Pancreas (tissue), 10 donors: ENCODE data around the gene STPG4. TPM values are rescaled to one million over a fixed set of nuclear protein-coding genes. Genes with fewer than 3 reads are reported as not detected.

Source experiments
- ATAC-seq, 4 donors: fragments of 200-7000 bp; cut with Tn5 transposase; one replicate each; pipeline versions ENCODE4 v1.8.0 to v1.9.1; 2020; ENCODE audit warnings: mild to moderate bottlenecking in 4 of 4, moderate library complexity in 4 of 4
- DNase-seq, 6 donors: peaks; one replicate each; pipeline ENCODE4 v3.0.0-alpha.2; 2020
- FAIRE-seq: peaks from 2 replicates; lab custom pipeline; 2012; peaks lifted over from hg19 to GRCh38; lab: Jason Lieb, UNC
- H3K27ac ChIP-seq, 4 donors: fragments of 200-600 bp; sonication (generic); 1 replicate in 3 of 4; 2 replicates in 1 of 4; pipeline versions ENCODE4 v1.5.0 to v1.8.0; 2020
- H3K27me3 ChIP-seq, 4 donors: fragments of 200-600 bp; one replicate each; pipeline ENCODE4 v1.8.0; 2021
- H3K36me3 ChIP-seq, 3 donors: fragments of 200-600 bp; sonication (generic) in 1 of 3; one replicate each; pipeline versions ENCODE4 v1.5.0 to v1.8.0; 2020 to 2021
- H3K4me1 ChIP-seq, 3 donors: fragments of 200-600 bp; one replicate each; pipeline ENCODE4 v1.8.0; 2021
- H3K4me3 ChIP-seq, 4 donors: fragments of 200-600 bp; sonication (generic) in 2 of 4; one replicate each; pipeline versions ENCODE4 v1.5.0 to v1.8.0; 2020 to 2021
- H3K9me3 ChIP-seq, 4 donors: fragments of 200-600 bp; one replicate each; pipeline ENCODE4 v1.8.0; 2021
- WGBS, 2 donors: extraction: QIAGEN DNeasy Blood & Tissue Kit; methylation state at CpG; one replicate each; pipeline ENCODE4 v1.1.7; 2013; 5-methylcytosine and 5-hydroxymethylcytosine counted together
- intact Hi-C, 3 donors: fragments of 100-400 bp; cut with DNase I; formaldehyde crosslinking; loops; one replicate each; pipeline versions ENCODE4 v1.11.1 to v1.14.2; 2022
- polyA plus RNA-seq, 2 donors: library from polyadenylated mRNA; stranded (reverse); fragments of 200-250 nt; gene quantifications; one replicate each; pipeline ENCODE4 v1.2.3, GENCODE V29; 2013
- total RNA-seq, 6 donors: library from RNA; stranded (reverse); fragmentation: NEBNext Ultra II Directional in 4 of 6; extraction: Animal tissue kit (Norgen Biotek cat#: 25700) in 4 of 6; gene quantifications; one replicate each; pipeline versions ENCODE4 v1.2.1 to v1.2.4, GENCODE V29; 2021 to 2023
- TF ChIP-seq, protein P1 (sequence below), 4 donors: fragments of 200-600 bp; sonication (generic) in 3 of 4; IDR thresholded peaks; one replicate each; pipeline versions ENCODE4 v1.5.0 to v1.8.0; 2021; ENCODE audit warnings: antibody characterized with exemption in 4 of 4
- donor health status: healthy with polysubstance abuse.
- donor health status: DM: no; HTN: no; CAD: no; lungs with moderate emphysema.
- donor health status: DM: no; HTN: no; CAD: no.
- donor health status: control.
- donor health status: control.
- donor health status: Bipolar disorder and iron deficiency.
- donor health status: DM: yes; HTN: yes; CAD: no.
- donor health status: DM: no; HTN: no; CAD: no.
- donor health status: DM: no; HTN: no; CAD: no.
- donor health status: DM: yes; HTN: yes; CAD: no.

The STPG4 gene
- total and polyA plus RNA-seq, 8 donors, result not detected

- Histone ChIP-seq H3K4me3 (peak overlapping the region; percentile 72 to 80 (median 76)), H3K4me1 (peaks cover 6 to 46% (median 45%) of the 10 kb centered on the region in 3 donors), H3K27ac (peak overlapping the region; percentile 82 to 99 (median 99)), H3K27me3 (no peaks in the 10 kb centered on the region), H3K36me3 (no peaks in the 10 kb centered on the region), H3K9me3 (no peaks in the 10 kb centered on the region)
- intact Hi-C loops, result loop anchor here in 1 of 3 donors (5.0 kb wide), 1 partner anchor 193 kb away; no protein-coding TSS in a partner anchor
- TF ChIP-seq, protein P1, sequence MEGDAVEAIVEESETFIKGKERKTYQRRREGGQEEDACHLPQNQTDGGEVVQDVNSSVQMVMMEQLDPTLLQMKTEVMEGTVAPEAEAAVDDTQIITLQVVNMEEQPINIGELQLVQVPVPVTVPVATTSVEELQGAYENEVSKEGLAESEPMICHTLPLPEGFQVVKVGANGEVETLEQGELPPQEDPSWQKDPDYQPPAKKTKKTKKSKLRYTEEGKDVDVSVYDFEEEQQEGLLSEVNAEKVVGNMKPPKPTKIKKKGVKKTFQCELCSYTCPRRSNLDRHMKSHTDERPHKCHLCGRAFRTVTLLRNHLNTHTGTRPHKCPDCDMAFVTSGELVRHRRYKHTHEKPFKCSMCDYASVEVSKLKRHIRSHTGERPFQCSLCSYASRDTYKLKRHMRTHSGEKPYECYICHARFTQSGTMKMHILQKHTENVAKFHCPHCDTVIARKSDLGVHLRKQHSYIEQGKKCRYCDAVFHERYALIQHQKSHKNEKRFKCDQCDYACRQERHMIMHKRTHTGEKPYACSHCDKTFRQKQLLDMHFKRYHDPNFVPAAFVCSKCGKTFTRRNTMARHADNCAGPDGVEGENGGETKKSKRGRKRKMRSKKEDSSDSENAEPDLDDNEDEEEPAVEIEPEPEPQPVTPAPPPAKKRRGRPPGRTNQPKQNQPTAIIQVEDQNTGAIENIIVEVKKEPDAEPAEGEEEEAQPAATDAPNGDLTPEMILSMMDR (IDR thresholded peaks at IDR 0.05), result no peak
- WGBS, 2 donors, result 1% methylated on average over 15 of the region's 15 CpGs
- FAIRE-seq, result no peak
- ATAC-seq, result peak; percentile 6 to 38 (median 14)
- peak in 4 of 6 donors; percentile 56 to 69 (median 62) for DNase-seq
Observed at GRCh38 chr2:47174733-47175361, 19.7 kb upstream of the STPG4 start.

DNA sequence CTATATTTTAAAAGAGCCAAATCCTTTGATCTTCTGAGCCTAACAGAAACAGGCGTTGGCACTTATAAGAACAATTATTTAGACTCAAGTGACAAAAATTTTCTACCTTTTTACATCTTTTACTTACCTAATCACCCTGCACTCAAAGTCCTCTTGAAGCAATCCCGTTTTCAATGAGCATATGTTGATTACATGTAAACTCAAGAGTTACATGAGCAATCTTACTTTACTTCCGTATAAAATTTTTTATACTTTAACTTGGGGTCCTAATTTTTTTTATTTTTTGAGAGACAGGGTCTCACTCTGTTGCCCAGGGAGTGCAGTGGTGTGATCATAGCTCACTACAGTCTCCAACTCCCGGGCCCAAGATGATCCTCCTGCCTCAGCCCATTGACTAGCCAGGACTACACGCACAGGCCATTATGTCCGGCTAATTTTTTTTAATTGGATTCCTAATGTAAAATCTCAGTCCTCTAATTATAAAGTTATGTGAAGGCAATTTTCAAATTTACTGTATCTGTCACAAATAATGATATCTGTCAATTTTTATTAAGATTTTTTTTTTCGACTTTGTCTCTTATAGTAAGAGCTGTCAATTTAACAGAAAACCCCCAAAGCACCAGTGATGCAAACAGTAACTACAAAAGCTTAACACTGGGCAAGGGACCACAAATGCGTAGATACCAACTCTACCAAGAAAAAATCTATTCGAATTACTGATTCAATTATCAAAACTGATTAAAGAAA lies 19.1 kb upstream of the STPG4 start:
- FAIRE-seq, result no peak
- ATAC-seq, result no peak
- whole genome bisulfite sequencing, 2 donors, result 31 to 38% methylated on average over 9 of the region's 9 CpGs
- DNase-seq, result no peak
- H3K9me3 ChIP-seq, result no peaks in the 10 kb centered on the region
- no peaks in the 10 kb centered on the region for H3K36me3 ChIP-seq
- peak overlapping the region in 2 of 4 donors; percentile 72 to 77 for H3K4me3 ChIP-seq
- peak overlapping the region in 2 of 4 donors; percentile 99 for H3K27ac ChIP-seq
- H3K27me3 ChIP-seq, result no peaks in the 10 kb centered on the region
- TF ChIP-seq, protein P1 (IDR thresholded peaks at IDR 0.05), result no peak
- peaks cover 6 to 46% (median 45%) of the 10 kb centered on the region in 3 donors for H3K4me1 ChIP-seq
- intact Hi-C loops, result loop anchor here in 1 of 3 donors (5.0 kb wide), 1 partner anchor 192 kb away; no protein-coding TSS in a partner anchor

DNA sequence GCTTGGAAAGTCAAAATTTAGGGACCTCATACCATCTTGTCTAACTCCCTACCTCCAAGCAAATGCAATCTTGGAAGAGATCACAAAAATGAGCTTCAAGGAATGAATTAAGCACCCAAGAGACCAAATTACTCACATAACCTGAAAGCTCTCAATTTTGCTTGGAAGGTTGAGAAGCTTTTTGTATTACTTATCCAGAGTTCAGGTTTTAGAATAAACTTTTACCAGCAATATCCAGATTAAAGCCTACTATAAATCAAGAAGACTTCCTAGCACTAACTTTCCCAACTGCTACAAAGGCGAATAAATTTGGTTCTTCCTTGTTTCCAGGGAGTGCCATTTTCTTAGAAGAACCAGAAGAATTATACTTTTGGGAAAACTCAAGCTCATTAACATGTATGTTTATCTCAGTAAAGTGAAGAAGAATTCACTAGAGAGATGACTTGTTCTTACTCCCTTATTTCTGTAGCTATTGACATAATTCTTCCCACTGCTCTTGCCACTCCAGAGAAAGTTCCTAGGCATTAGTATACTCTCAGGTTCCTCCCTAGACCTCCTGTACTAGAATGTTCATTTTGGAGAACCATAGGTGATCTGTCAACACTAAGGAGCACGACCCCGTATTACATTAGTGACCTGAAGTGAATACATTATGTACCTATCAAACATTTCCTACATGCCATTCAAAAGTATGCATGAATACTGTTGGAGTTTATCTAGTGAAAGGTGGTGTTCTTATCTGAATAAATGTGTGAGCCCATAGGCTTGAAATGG lies 18.0 kb upstream of the STPG4 start:
- TF ChIP-seq, protein P1 (IDR thresholded peaks at IDR 0.05), result no peak
- Histone ChIP-seq H3K36me3 (no peaks in the 10 kb centered on the region), H3K4me3 (peak overlapping the region in 1 of 4 donors; percentile 72), H3K27me3 (no peaks in the 10 kb centered on the region), H3K4me1 (peaks cover 6 to 46% (median 45%) of the 10 kb centered on the region in 3 donors), H3K27ac (peak overlapping the region in 2 of 4 donors; percentile 7 to 99), H3K9me3 (no peaks in the 10 kb centered on the region)
- WGBS, 2 donors, result 46 to 55% methylated on average over 3 of the region's 3 CpGs
- no peak for DNase-seq
- no peak for FAIRE-seq
- intact Hi-C loops, result loop anchor here in 1 of 3 donors (5.0 kb wide), 1 partner anchor 191 kb away; no protein-coding TSS in a partner anchor
- ATAC-seq, result no peak

DNA sequence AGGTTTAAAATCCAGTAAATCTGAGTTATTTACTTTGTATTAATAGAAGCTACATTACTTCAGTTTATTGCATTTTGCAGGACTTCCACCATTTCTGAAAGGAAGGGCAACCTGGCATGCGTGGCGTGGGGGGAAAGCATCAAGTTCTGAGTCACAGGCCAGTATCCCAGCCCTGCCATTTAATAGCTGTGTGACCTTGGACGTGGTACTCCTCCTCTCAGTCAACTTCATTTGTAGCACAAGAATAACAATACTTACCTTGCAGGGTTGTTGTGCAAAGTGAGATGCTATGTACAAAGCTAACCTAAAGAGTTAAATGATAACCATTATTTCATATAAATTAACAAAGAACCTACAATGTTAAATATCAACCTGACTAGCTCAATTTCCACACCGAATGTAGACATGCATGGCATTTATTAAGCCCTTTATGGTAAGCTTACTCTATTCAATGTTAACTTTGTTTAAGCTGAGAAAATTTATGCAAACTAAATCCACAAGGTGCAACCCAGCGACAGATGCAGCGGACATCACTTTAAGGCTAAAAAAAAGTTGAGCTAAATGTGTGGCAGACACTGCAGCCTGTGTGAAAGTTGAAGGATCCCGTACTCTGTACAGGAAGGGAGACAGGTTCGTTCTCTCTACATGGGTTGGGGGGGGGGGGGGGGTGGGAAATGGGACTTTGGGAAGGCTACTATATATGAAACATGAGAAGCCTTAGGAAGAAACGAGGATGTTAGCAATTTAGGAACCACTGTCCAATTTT lies 17.2 kb upstream of the STPG4 start:
- WGBS, 2 donors, result 54 to 62% methylated on average over 9 of the region's 9 CpGs
- DNase-seq (no peak), ATAC-seq (no peak), FAIRE-seq (no peak)
- H3K27ac ChIP-seq, result no peak overlapping the region
- H3K36me3 ChIP-seq, result peaks cover 0 to under 1% (median 0%) of the 10 kb centered on the region in 3 donors
- peaks cover 6 to 45% (median 42%) of the 10 kb centered on the region in 3 donors for H3K4me1 ChIP-seq
- TF ChIP-seq, protein P1 (IDR thresholded peaks at IDR 0.05), result no peak
- peak overlapping the region in 1 of 4 donors; percentile 72 for H3K4me3 ChIP-seq
- no peaks in the 10 kb centered on the region for H3K27me3 ChIP-seq
- no peaks in the 10 kb centered on the region for H3K9me3 ChIP-seq
- intact Hi-C loops, result loop anchor here in 1 of 3 donors (5.0 kb wide), 1 partner anchor 190 kb away; no protein-coding TSS in a partner anchor
